Smooth muscle cell (in vitro differentiated cells): ENCODE results near the gene LIPC. TPM values are rescaled to one million over a fixed set of nuclear protein-coding genes. Genes with fewer than 3 reads are reported as not detected.

Source experiments
- DNase-seq: peaks from one replicate; lab custom pipeline; 2025; ENCODE audit not compliant: unreplicated experiment; lab: John Stamatoyannopoulos, UW
- H2AFZ ChIP-seq: fragments of 200-600 bp; sonication (generic); 2 replicates; pipeline ENCODE4 v1.6.0; 2016; ENCODE audit warnings: antibody characterized with exemption, low read depth, mild to moderate bottlenecking
- H3F3A ChIP-seq: fragments of 200-600 bp; sonication (generic); 2 replicates; pipeline ENCODE4 v1.6.0; 2017; ENCODE audit warnings: antibody characterized with exemption, low read depth
- H3K27ac ChIP-seq: fragments of 200-600 bp; sonication (generic); 2 replicates; pipeline ENCODE4 v1.5.1; 2016; ENCODE audit warnings: low read depth, mild to moderate bottlenecking
- H3K27me3 ChIP-seq: fragments of 200-600 bp; sonication (generic); 2 replicates; pipeline ENCODE4 v1.6.1; 2016; ENCODE audit warnings: low read depth, mild to moderate bottlenecking
- H3K36me3 ChIP-seq: fragments of 200-600 bp; sonication (generic); 2 replicates; pipeline ENCODE4 v1.5.1; 2016; ENCODE audit warnings: low read depth
- H3K4me1 ChIP-seq: fragments of 200-600 bp; sonication (generic); 2 replicates; pipeline ENCODE4 v1.5.1; 2016; ENCODE audit warnings: low read depth
- H3K4me2 ChIP-seq: fragments of 200-600 bp; sonication (generic); 2 replicates; pipeline ENCODE4 v1.6.0; 2016; ENCODE audit warnings: mild to moderate bottlenecking
- H3K4me3 ChIP-seq: fragments of 200-600 bp; sonication (generic); 2 replicates; pipeline ENCODE4 v1.5.1; 2016; ENCODE audit warnings: mild to moderate bottlenecking
- H3K79me2 ChIP-seq: fragments of 200-600 bp; sonication (generic); 2 replicates; pipeline ENCODE4 v1.6.0; 2016; ENCODE audit warnings: low read depth, mild to moderate bottlenecking
- H3K9ac ChIP-seq: fragments of 200-600 bp; sonication (generic); 2 replicates; pipeline ENCODE4 v1.6.0; 2016; ENCODE audit warnings: low read depth
- H3K9me3 ChIP-seq: fragments of 200-600 bp; sonication (generic); replicated peaks from 2 replicates; pipeline ENCODE4 v1.5.1; 2016; ENCODE audit warnings: low read depth
- H4K20me1 ChIP-seq: fragments of 200-600 bp; sonication (generic); 2 replicates; pipeline ENCODE4 v1.6.0; 2016; ENCODE audit warnings: low read depth
- CTCF ChIP-seq: fragments of 200-600 bp; sonication (generic); IDR thresholded peaks from 2 replicates; pipeline ENCODE4 v1.5.1; 2017; ENCODE audit warnings: borderline replicate concordance, mild to moderate bottlenecking, antibody characterized with exemption; ENCODE audit not compliant: insufficient read depth, poor library complexity, severe bottlenecking
- WGBS: methylation state at CpG from one replicate; pipeline ENCODE4 v1.1.7; 2016; ENCODE audit warnings: low lambda C conversion rate; 5-methylcytosine and 5-hydroxymethylcytosine counted together
- polyA plus RNA-seq: library from polyadenylated mRNA; unstranded; fragments of >200 nt; fragmentation: Nextera tagmentation; extraction: Ambion mirVana; gene quantifications from 2 replicates; pipeline ENCODE4 v1.2.1, GENCODE V29; 2016
- total RNA-seq: library from RNA; depleted of rRNA; stranded (reverse); fragments of >200 nt; gene quantifications from 2 replicates; pipeline ENCODE4 v1.2.3, GENCODE V29; 2014

Gene LIPC
- total and polyA plus RNA-seq, 2 experiments from 2014 or later, result not detected

DNA sequence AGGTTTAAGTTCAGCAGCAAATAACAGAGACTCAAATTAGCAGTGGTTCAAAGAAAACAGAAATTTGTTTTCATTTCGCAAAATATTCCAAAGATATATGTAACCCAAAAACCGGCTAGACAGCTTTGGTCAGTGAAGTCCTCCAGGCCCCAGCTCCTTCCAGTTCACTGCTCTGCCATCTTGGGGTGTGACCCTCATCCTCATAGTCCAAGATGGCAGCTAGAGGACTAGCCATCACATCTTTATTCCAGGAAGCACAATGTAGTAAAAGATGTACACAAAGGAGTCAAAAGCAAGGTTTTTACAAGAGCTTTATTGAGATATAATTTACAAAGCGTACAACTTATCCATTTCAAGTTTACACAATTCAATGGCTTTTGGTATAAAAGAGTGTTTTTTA is 107.1 kb downstream of the LIPC start:
- no peaks in the 10 kb centered on the region for H4K20me1 ChIP-seq
- no peak for TF ChIP-seq CTCF
- no peak overlapping the region for H3K9ac ChIP-seq
- no peaks in the 10 kb centered on the region for H3K79me2 ChIP-seq
- H3K4me1 ChIP-seq, result no peaks in the 10 kb centered on the region
- DNase-seq, result no peak
- H3K27ac ChIP-seq, result no peak overlapping the region
- no peak overlapping the region for H2AFZ ChIP-seq
- no peaks in the 10 kb centered on the region for H3F3A ChIP-seq
- H3K4me2 ChIP-seq, result no peak overlapping the region
- no peak overlapping the region for H3K4me3 ChIP-seq
- no peaks in the 10 kb centered on the region for H3K9me3 ChIP-seq
- no peaks in the 10 kb centered on the region for H3K36me3 ChIP-seq
- 92% methylated on average over 3 of the region's 3 CpGs for WGBS
- H3K27me3 ChIP-seq, result no peaks in the 10 kb centered on the region

- Histone ChIP-seq H2AFZ (no peak overlapping the region), H3K4me2 (no peak overlapping the region), H3K27ac (no peak overlapping the region), H3K4me1 (no peaks in the 10 kb centered on the region), H3F3A (no peaks in the 10 kb centered on the region), H3K9ac (no peak overlapping the region), H3K4me3 (no peak overlapping the region), H3K27me3 (no peaks in the 10 kb centered on the region), H4K20me1 (no peaks in the 10 kb centered on the region), H3K9me3 (no peaks in the 10 kb centered on the region), H3K79me2 (no peaks in the 10 kb centered on the region), H3K36me3 (no peaks in the 10 kb centered on the region)
- 78% methylated on average over 1 of the region's 1 CpG for WGBS
- no peak for TF ChIP-seq CTCF
- no peak for DNase-seq
Measured at GRCh38 chr15:58539548-58539947, 107.8 kb downstream of the LIPC start.

DNA sequence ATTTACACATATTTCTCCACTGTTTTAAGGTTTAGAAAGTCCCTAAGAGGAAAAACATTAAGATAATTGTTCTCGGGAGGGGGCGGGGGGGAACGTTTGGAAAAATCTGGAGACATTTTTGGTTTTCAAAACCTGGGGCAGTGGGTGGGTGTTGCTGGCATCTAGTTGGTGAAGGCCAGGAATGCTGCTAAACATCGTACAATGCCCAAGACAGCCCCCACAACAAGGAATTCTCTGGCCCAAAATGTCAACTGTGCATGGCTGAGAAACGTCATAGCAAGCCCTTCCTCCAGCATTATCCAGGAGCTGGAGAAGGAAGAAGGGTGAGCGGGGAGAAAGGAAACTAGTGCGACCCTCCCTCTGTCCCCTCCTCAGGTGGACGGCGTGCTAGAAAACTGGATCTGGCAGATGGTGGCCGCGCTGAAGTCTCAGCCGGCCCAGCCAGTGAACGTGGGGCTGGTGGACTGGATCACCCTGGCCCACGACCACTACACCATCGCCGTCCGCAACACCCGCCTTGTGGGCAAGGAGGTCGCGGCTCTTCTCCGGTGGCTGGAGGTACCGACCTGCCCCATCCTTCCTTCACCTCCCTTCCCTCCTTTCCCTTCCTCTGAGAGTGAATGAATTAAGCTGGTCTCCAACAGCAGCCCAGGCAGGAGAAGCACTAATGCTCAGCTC is 109.8 kb downstream of the LIPC start:
- Histone ChIP-seq H3K79me2 (no peaks in the 10 kb centered on the region), H3K27me3 (no peaks in the 10 kb centered on the region), H3K9ac (no peak overlapping the region), H2AFZ (no peak overlapping the region), H3K9me3 (no peaks in the 10 kb centered on the region), H3K36me3 (no peaks in the 10 kb centered on the region), H3K27ac (no peak overlapping the region), H3K4me2 (no peak overlapping the region), H3F3A (peaks cover 9% of the 10 kb centered on the region), H3K4me3 (no peak overlapping the region), H3K4me1 (no peaks in the 10 kb centered on the region), H4K20me1 (no peaks in the 10 kb centered on the region)
- 84% methylated on average over 22 of the region's 22 CpGs for WGBS
- TF ChIP-seq CTCF, result no peak
- DNase-seq, result no peak
